Neutrophil (primary cell): Measurements from ENCODE around the gene ICOSLG.
"Not testable (repeated sequence)": the region's sequence is repeated elsewhere in the genome, so short reads cannot be mapped to it uniquely, and the experiment has no call there.

ENCODE experiments used
- H3K27ac ChIP-seq: fragments of 200-600 bp; sonication (generic); 2 replicates; pipeline ENCODE4 v1.5.1; 2016; ENCODE audit warnings: mild to moderate bottlenecking, moderate library complexity
- H3K27me3 ChIP-seq: fragments of 200-600 bp; sonication (generic); 2 replicates; pipeline ENCODE4 v1.6.0; 2016; ENCODE audit warnings: mild to moderate bottlenecking
- H3K36me3 ChIP-seq: fragments of 200-600 bp; sonication (generic); 2 replicates; pipeline ENCODE4 v1.5.1; 2017
- H3K4me1 ChIP-seq, 2 experiments: fragments of 200-600 bp in 1 of 2; sonication (generic) in 1 of 2; 1 replicate in 1 of 2; 2 replicates in 1 of 2; pipeline versions ENCODE4 v1.5.1 to v1.6.1; 2013 to 2016; ENCODE audit warnings: low read depth in 1 of 2, low read length in 1 of 2, mild to moderate bottlenecking in 1 of 2, moderate library complexity in 1 of 2; ENCODE audit not compliant: control insufficient read depth in 1 of 2, insufficient read depth in 1 of 2
- H3K4me3 ChIP-seq, 2 experiments: fragments of 200-600 bp in 1 of 2; sonication (generic) in 1 of 2; 1 replicate in 1 of 2; 2 replicates in 1 of 2; pipeline ENCODE4 v1.5.1; 2013 to 2016; ENCODE audit warnings: low read depth in 1 of 2, low read length in 1 of 2, mild to moderate bottlenecking in 1 of 2, moderate library complexity in 1 of 2
- H3K9me3 ChIP-seq: fragments of 200-600 bp; sonication (generic); 2 replicates; pipeline ENCODE4 v1.5.1; 2016

ICOSLG gene

GRCh38 chr21:44227614-44228013 is 13.1 kb downstream of the ICOSLG start:
- H3K9me3 ChIP-seq, H3K4me3 ChIP-seq, H3K27ac ChIP-seq, H3K4me1 ChIP-seq, H3K27me3 ChIP-seq, H3K36me3 ChIP-seq: not testable (repeated sequence)

- not testable (repeated sequence) for H3K4me1 ChIP-seq, H3K27ac ChIP-seq
These were observed 15.1 kb downstream of the ICOSLG start for GRCh38 chr21:44225605-44226004.

GRCh38 chr21:44223334-44223733 is 17.4 kb downstream of the ICOSLG start:
- not testable (repeated sequence) for H3K4me1 ChIP-seq, H3K27ac ChIP-seq, H3K9me3 ChIP-seq, H3K27me3 ChIP-seq, H3K4me3 ChIP-seq, H3K36me3 ChIP-seq

More at GRCh38 chr21:44225605-44226004, 15.1 kb downstream of the ICOSLG start:
- H3K9me3 ChIP-seq, H3K36me3 ChIP-seq, H3K4me3 ChIP-seq, H3K27me3 ChIP-seq: not testable (repeated sequence)

GRCh38 chr21:44220674-44221073 is 20.1 kb downstream of the ICOSLG start:
- H3K27me3 ChIP-seq, H3K4me1 ChIP-seq, H3K9me3 ChIP-seq, H3K36me3 ChIP-seq, H3K4me3 ChIP-seq, H3K27ac ChIP-seq: not testable (repeated sequence)

- H3K27me3 ChIP-seq, H3K4me1 ChIP-seq, H3K27ac ChIP-seq, H3K4me3 ChIP-seq, H3K36me3 ChIP-seq, H3K9me3 ChIP-seq: not testable (repeated sequence)
These were observed 22.3 kb downstream of the ICOSLG start for GRCh38 chr21:44218461-44218860.

- not testable (repeated sequence) for H3K4me1 ChIP-seq, H3K27me3 ChIP-seq, H3K27ac ChIP-seq, H3K4me3 ChIP-seq, H3K36me3 ChIP-seq, H3K9me3 ChIP-seq
These were observed 28.8 kb downstream of the ICOSLG start for GRCh38 chr21:44211978-44212377.

GRCh38 chr21:44211574-44211973 is 29.2 kb downstream of the ICOSLG start:
- H3K27me3 ChIP-seq, H3K36me3 ChIP-seq, H3K27ac ChIP-seq, H3K9me3 ChIP-seq, H3K4me1 ChIP-seq, H3K4me3 ChIP-seq: not testable (repeated sequence)

- H3K4me1 ChIP-seq, result not testable (repeated sequence)
These were observed 32.7 kb downstream of the ICOSLG start for GRCh38 chr21:44207860-44208646.

GRCh38 chr21:44206698-44207676 is 33.8 kb downstream of the ICOSLG start:
- not testable (repeated sequence) for H3K4me1 ChIP-seq, H3K9me3 ChIP-seq, H3K27me3 ChIP-seq, H3K4me3 ChIP-seq, H3K27ac ChIP-seq, H3K36me3 ChIP-seq

More at GRCh38 chr21:44207860-44208646, 32.7 kb downstream of the ICOSLG start:
- H3K9me3 ChIP-seq, H3K4me3 ChIP-seq, H3K27ac ChIP-seq, H3K27me3 ChIP-seq, H3K36me3 ChIP-seq: not testable (repeated sequence)

GRCh38 chr21:44206187-44206586 is 34.6 kb downstream of the ICOSLG start:
- not testable (repeated sequence) for H3K27me3 ChIP-seq, H3K27ac ChIP-seq

GRCh38 chr21:44202590-44203299 is 38.0 kb downstream of the ICOSLG start:
- not testable (repeated sequence) for H3K36me3 ChIP-seq, H3K4me3 ChIP-seq, H3K9me3 ChIP-seq, H3K27ac ChIP-seq, H3K27me3 ChIP-seq, H3K4me1 ChIP-seq

More at GRCh38 chr21:44206187-44206586, 34.6 kb downstream of the ICOSLG start:
- not testable (repeated sequence) for H3K9me3 ChIP-seq, H3K4me3 ChIP-seq, H3K36me3 ChIP-seq, H3K4me1 ChIP-seq

- not testable (repeated sequence) for H3K4me3 ChIP-seq, H3K27me3 ChIP-seq, H3K36me3 ChIP-seq, H3K4me1 ChIP-seq, H3K9me3 ChIP-seq, H3K27ac ChIP-seq
These were observed 40.7 kb downstream of the ICOSLG start for GRCh38 chr21:44199997-44200396.
